Measurements from ENCODE around the gene SART1.

GRCh38 chr11:65925397-65925796, 36.1 kb upstream of the SART1 start:
- TF ChIP-seq CTCF (IDR thresholded peaks at IDR 0.05; ENCODE audit: low read depth, low read length) (no peak), MAX (IDR thresholded peaks at IDR 0.05; ENCODE audit: low read depth, low read length) (no peak)

Data from NB4 (cell line).